Bone marrow (tissue), 2 donors: ENCODE data around the gene GHRHR.

Experiments
- DNase-seq, 2 donors: peaks; one replicate each; lab custom pipeline; 2025; lab: John Stamatoyannopoulos, UW

Gene GHRHR

GRCh38 chr7:30963842-30964241, at the start of gene GHRHR:
Gene GHRHR (plus strand): TSS chr7:30963953. CDS start chr7:30964069, 116 bp downstream.
- no peak for DNase-seq

- no peak for DNase-seq
These were observed 49.2 kb upstream of the GHRHR start for GRCh38 chr7:30914596-30914995.

- no peak for DNase-seq
These were observed 48.6 kb upstream of the GHRHR start for GRCh38 chr7:30915005-30915601.

GRCh38 chr7:30915751-30916150, 48.0 kb upstream of the GHRHR start:
- no peak for DNase-seq

- no peak for DNase-seq
These were observed 47.5 kb upstream of the GHRHR start for GRCh38 chr7:30916255-30916654.

- DNase-seq, result no peak
These were observed 47.0 kb upstream of the GHRHR start for GRCh38 chr7:30916767-30917166.

GRCh38 chr7:30917216-30917893, 46.4 kb upstream of the GHRHR start:
- no peak for DNase-seq

GRCh38 chr7:30918676-30919075, 45.1 kb upstream of the GHRHR start:
- DNase-seq, result no peak

- no peak for DNase-seq
These were observed 43.7 kb upstream of the GHRHR start for GRCh38 chr7:30920021-30920583.

- DNase-seq, result no peak
These were observed 42.9 kb upstream of the GHRHR start for GRCh38 chr7:30920584-30921539.

- no peak for DNase-seq
These were observed 42.0 kb upstream of the GHRHR start for GRCh38 chr7:30921540-30922401.

GRCh38 chr7:30922596-30922995, 41.2 kb upstream of the GHRHR start:
- no peak for DNase-seq

GRCh38 chr7:30923009-30923773, 40.6 kb upstream of the GHRHR start:
- DNase-seq, result no peak

GRCh38 chr7:30923774-30924413, 39.9 kb upstream of the GHRHR start:
- no peak for DNase-seq

GRCh38 chr7:30924624-30925023, 39.1 kb upstream of the GHRHR start:
- no peak for DNase-seq

- DNase-seq, result no peak
These were observed 38.6 kb upstream of the GHRHR start for GRCh38 chr7:30925117-30925516.

- DNase-seq, result no peak
These were observed 37.8 kb upstream of the GHRHR start for GRCh38 chr7:30925913-30926312.

- no peak for DNase-seq
These were observed 37.4 kb upstream of the GHRHR start for GRCh38 chr7:30926313-30926712.

GRCh38 chr7:30927040-30927439, 36.7 kb upstream of the GHRHR start:
- DNase-seq, result no peak

- no peak for DNase-seq
These were observed 36.2 kb upstream of the GHRHR start for GRCh38 chr7:30927559-30927958.
